Ascending aorta (tissue), 2 donors: ENCODE results near the gene KCTD2. TPM values are rescaled to one million over a fixed set of nuclear protein-coding genes. Genes with fewer than 3 reads are reported as not detected.
"Not testable (repeated sequence)": the region's sequence is repeated elsewhere in the genome, so short reads cannot be mapped to it uniquely, and the experiment has no call there.

Experiments
- DNase-seq, 2 donors: peaks; one replicate each; pipeline ENCODE4 v3.0.0-alpha.2; 2019; ENCODE audit warnings: low spot score in 2 of 2
- H3K27ac ChIP-seq, 2 donors: fragments of 200-600 bp; sonication (generic); one replicate each; pipeline ENCODE4 v1.5.1; 2016 to 2017; ENCODE audit warnings: mild to moderate bottlenecking in 1 of 2
- H3K27me3 ChIP-seq: fragments of 200-600 bp; sonication (generic); one replicate; pipeline ENCODE4 v1.5.1; 2017
- H3K36me3 ChIP-seq, 2 donors: fragments of 200-600 bp; sonication (generic); one replicate each; pipeline ENCODE4 v1.5.1; 2016
- H3K4me1 ChIP-seq, 2 donors: fragments of 200-600 bp; sonication (generic); one replicate each; pipeline ENCODE4 v1.5.1; 2016 to 2017; ENCODE audit warnings: mild to moderate bottlenecking in 1 of 2
- H3K4me3 ChIP-seq, 2 donors: fragments of 200-600 bp; sonication (generic); one replicate each; pipeline ENCODE4 v1.5.1; 2016 to 2017; ENCODE audit warnings: mild to moderate bottlenecking in 1 of 2
- H3K9me3 ChIP-seq, 2 donors: fragments of 200-600 bp; sonication (generic); one replicate each; pipeline ENCODE4 v1.5.1; 2016
- CTCF ChIP-seq, 3 experiments: fragments of 200-600 bp in 2 of 3; fragments of 450-650 bp in 1 of 3; sonication (generic) in 2 of 3; IDR thresholded peaks; one replicate each; pipeline ENCODE4 v1.5.1; 2016 to 2019; ENCODE audit warnings: antibody characterized with exemption in 3 of 3, mild to moderate bottlenecking in 1 of 3, moderate library complexity in 1 of 3
- intact Hi-C: fragments of 100-400 bp; cut with DNase I; formaldehyde crosslinking; loops from one replicate; pipeline ENCODE4 v1.15.1; 2023
- total RNA-seq: library from RNA; depleted of rRNA; stranded (reverse); fragments of >200 nt; gene quantifications from one replicate; pipeline ENCODE4 v1.1.0, GENCODE V29; 2016

KCTD2 gene
- total RNA-seq, 1 donor from 2014 or later: 31.4 TPM

- no peak for TF ChIP-seq CTCF (IDR thresholded peaks at IDR 0.05)
- Histone ChIP-seq H3K4me3 (no peak overlapping the region), H3K27ac (no peak overlapping the region), H3K27me3 (no peaks in the 10 kb centered on the region), H3K36me3 (peaks cover 19 to 27% of the 10 kb centered on the region in 2 donors), H3K4me1 (peaks cover 9 to 13% of the 10 kb centered on the region in 2 donors), H3K9me3 (no peaks in the 10 kb centered on the region)
- intact Hi-C loops: no loop called here
- DNase-seq: no peak
These were observed 2.3 kb upstream of the KCTD2 start for GRCh38 chr17:75044716-75045115.

- H3K9me3 ChIP-seq, DNase-seq, H3K27me3 ChIP-seq: not testable (repeated sequence)
- Histone ChIP-seq H3K36me3 (peaks cover 9 to 22% of the 10 kb centered on the region in 2 donors), H3K27ac (peak overlapping the region; percentile 90), H3K4me3 (peak overlapping the region; percentile 64 to 74), H3K4me1 (peaks cover 9 to 13% of the 10 kb centered on the region in 2 donors)
- intact Hi-C loops: loop anchor here (1.0 to 2.0 kb wide), 3 partner anchors 11 to 63 kb away; partner anchors contain the start of genes ARMC7 and CDR2L
These were observed 1.0 kb upstream of the KCTD2 start for GRCh38 chr17:75045946-75046406.

GRCh38 chr17:75047398-75048098, 523 bp downstream of the KCTD2 start:
- intact Hi-C loops: loop anchor here (1.0 to 2.0 kb wide), 3 partner anchors 61 to 358 kb away; partner anchors contain the start of genes ARMC7, GRB2 and NUP85
- no peak for TF ChIP-seq CTCF (IDR thresholded peaks at IDR 0.05)
- Histone ChIP-seq H3K27me3 (no peaks in the 10 kb centered on the region), H3K27ac (peak overlapping the region; percentile 90), H3K4me1 (peaks cover 9 to 13% of the 10 kb centered on the region in 2 donors), H3K4me3 (peak overlapping the region; percentile 64 to 74), H3K9me3 (no peaks in the 10 kb centered on the region), H3K36me3 (peaks cover 0 to 11% of the 10 kb centered on the region in 2 donors)
- DNase-seq: peak in 1 of 2 donors; percentile 69

- TF ChIP-seq CTCF (IDR thresholded peaks at IDR 0.05): no peak
- Histone ChIP-seq H3K36me3 (peaks cover 6 to 18% of the 10 kb centered on the region in 2 donors), H3K9me3 (no peaks in the 10 kb centered on the region), H3K4me3 (peak overlapping the region; percentile 64 to 74), H3K27me3 (no peaks in the 10 kb centered on the region), H3K4me1 (peaks cover 9 to 13% of the 10 kb centered on the region in 2 donors), H3K27ac (peak overlapping the region; percentile 90)
- peak in 1 of 2 donors; percentile 73 for DNase-seq
- intact Hi-C loops: no loop called here
These were observed 1.3 kb downstream of the KCTD2 start for GRCh38 chr17:75048249-75048878.

GRCh38 chr17:75049057-75049456, 2.0 kb downstream of the KCTD2 start:
- H3K27me3 ChIP-seq: no peaks in the 10 kb centered on the region
- TF ChIP-seq CTCF (IDR thresholded peaks at IDR 0.05): no peak
- intact Hi-C loops: no loop called here

GRCh38 chr17:75049706-75050105, 2.7 kb downstream of the KCTD2 start:
- peaks cover 16 to 32% of the 10 kb centered on the region in 2 donors for H3K36me3 ChIP-seq
- H3K9me3 ChIP-seq: no peaks in the 10 kb centered on the region
- DNase-seq: no peak
- no peaks in the 10 kb centered on the region for H3K27me3 ChIP-seq
- H3K4me1 ChIP-seq: peaks cover 9 to 13% of the 10 kb centered on the region in 2 donors
- intact Hi-C loops: no loop called here
- TF ChIP-seq CTCF (IDR thresholded peaks at IDR 0.05): no peak
- no peak overlapping the region for H3K27ac ChIP-seq
- H3K4me3 ChIP-seq: no peak overlapping the region

More at GRCh38 chr17:75049057-75049456, 2.0 kb downstream of the KCTD2 start:
- H3K4me1 ChIP-seq: peaks cover 9 to 13% of the 10 kb centered on the region in 2 donors
- DNase-seq: no peak
- H3K9me3 ChIP-seq: no peaks in the 10 kb centered on the region
- peak overlapping the region in 1 of 2 donors; percentile 90 for H3K27ac ChIP-seq
- H3K4me3 ChIP-seq: peak overlapping the region in 1 of 2 donors; percentile 74
- H3K36me3 ChIP-seq: peaks cover 12 to 25% of the 10 kb centered on the region in 2 donors
